HT-29 (cell line): ENCODE results near the gene SFTPA2. TPM values are rescaled to one million over a fixed set of nuclear protein-coding genes. Genes with fewer than 3 reads are reported as not detected.
"Not testable (repeated sequence)": the region's sequence is repeated elsewhere in the genome, so short reads cannot be mapped to it uniquely, and the experiment has no call there.

Source experiments
- DNase-seq: peaks from one replicate; pipeline ENCODE4 v3.0.0-alpha.2; 2015; ENCODE audit warnings: low spot score
- total RNA-seq: library from RNA; depleted of rRNA; stranded (reverse); fragments of >200 nt; shearing (Covaris generic); gene quantifications from 2 replicates; pipeline ENCODE4 v1.2.3, GENCODE V29; 2014

The SFTPA2 gene
- total RNA-seq, 1 experiment from 2014 or later: 1.7 TPM

DNA sequence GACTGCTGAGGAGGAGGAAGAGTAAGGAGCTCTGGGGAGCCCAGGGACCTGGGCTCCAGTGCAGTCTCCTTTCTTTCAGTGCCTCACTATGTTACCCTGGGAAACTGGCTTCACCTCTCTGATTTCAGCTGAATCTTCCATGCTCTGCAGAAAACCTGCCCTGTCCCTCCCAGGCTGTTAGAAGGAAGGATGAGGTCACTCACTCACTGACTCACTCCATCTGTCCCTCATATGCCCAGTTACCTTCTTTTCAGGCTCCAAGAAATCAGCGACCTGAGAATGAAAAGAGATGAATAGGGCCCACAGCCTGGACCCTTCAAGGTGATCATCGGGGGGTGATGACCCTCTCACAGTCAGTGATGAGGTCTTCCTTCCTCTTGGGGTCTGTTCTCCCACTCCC, 481 bp downstream of the SFTPA2 start:
- DNase-seq: peak; percentile 37

DNA sequence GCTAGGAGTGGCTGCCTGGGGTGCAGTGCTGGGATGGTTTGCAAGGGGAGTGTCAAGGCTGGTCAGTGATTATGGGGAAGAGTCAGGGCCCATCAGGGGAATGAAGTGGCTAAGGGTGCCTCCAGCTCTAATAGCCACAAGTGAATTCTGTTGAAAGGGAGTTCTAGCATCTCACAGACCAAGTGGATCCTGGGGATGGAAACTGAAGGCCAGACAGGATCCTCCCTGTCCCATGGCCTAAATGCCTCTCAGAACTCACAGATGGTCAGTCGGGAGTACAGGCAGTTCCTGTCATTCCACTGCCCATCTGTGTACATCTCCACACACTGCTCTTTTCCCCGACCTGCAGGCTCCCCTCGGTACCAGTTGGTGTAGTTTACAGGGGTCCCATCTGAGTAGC, 3.2 kb downstream of the SFTPA2 start:
- not testable (repeated sequence) for DNase-seq

DNA sequence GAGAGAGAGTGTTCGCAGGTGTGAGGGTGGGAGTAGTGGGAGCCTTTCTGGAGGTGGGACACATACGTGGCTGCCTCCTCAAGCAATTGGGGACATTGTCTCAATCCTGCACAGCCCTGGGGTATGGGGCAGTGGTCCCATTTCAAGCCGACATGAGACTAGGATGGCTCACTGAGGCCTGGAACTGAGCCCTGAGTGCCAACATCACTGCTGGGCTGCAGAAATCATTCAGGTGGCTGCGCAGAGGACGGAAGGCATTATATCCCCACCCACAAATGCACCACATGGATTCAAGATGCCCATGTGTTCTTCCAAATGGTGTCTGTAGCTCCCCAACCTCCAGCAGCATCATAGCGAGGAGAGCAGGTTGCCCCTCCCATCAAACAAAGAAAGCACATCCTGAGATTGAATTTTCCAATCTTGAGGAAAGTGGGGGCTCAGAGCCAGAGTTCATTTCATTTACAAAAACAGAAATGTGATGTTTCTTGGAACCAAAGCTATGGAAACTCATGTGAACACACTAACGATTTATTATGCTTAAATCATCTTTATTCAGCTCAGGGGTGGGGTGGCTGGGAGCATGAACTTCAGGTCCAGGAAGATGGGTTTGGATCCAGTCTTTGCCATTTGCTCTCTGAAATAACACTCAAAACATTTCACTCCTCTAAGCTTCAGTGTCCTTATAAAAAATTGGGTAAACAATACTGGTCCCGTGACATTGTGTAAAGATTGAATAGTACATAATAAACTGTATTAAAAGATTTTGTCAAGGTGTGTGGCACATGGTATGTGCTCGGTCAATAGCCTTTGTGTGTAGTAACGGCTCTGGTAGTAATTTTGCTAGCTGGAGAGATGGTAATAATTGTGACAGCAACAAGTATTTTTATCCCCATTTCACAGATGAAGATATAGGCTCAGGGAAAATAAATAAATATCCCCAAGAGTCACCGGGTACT, 4.6 kb downstream of the SFTPA2 start:
- no peak for DNase-seq

DNA sequence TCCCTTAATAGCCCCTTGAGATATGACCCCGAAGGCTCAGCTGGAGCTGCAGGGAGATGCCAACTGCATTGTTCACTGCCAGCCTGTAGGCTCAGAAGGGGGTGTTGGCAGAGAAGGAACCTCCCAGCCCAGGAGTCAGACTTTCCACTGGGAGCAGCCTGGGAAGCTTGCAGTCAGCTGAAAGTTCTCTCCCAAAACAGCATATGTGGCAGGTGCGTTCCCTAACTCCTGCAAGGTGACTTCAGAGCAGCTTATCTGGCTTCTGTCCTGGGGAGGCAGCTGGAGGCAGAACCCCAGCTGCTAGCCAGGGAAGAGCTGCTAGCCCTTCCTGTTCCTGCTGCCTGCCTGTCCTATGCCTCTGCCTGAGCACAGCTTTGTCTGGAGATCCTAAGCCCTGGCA, 8.1 kb downstream of the SFTPA2 start:
- DNase-seq: no peak

DNA sequence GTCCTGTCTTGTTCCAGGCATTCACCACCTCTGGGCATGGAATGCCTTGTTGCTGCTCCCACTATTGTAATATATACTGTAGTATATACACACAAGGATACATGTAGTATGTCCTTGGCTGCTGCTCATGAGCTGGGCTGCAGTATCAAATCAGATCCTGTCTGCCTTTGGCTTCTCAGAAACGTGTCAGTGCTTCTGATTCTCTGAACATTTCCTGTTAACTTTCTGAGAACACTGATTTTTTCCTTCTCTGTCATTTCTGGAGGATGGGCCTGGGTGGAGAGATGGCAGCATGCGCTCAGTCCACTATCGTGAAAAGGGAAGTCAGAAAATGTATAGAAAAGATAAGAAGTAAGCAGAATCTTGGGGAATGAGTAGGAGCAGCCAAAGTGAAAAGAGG, 12.2 kb downstream of the SFTPA2 start:
- no peak for DNase-seq

DNA sequence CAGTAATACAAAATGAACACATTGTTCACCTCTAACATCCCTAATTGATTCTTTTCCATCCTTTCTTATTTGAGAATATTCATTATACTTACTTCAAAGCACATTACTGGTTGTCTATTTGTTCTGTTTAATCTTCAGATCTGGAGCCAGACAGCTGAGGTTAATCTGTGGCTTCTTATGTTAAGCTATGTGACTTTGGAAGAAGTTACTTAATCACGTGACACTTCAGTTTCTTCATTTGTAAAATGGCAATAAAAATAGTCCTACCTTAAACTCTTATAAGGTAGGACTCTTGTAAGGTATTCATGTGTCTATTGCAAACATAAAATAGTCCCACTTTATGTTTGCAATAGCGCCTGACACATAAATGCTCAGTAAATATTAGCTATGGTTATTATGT, 13.1 kb downstream of the SFTPA2 start:
- DNase-seq: not testable (repeated sequence)

DNA sequence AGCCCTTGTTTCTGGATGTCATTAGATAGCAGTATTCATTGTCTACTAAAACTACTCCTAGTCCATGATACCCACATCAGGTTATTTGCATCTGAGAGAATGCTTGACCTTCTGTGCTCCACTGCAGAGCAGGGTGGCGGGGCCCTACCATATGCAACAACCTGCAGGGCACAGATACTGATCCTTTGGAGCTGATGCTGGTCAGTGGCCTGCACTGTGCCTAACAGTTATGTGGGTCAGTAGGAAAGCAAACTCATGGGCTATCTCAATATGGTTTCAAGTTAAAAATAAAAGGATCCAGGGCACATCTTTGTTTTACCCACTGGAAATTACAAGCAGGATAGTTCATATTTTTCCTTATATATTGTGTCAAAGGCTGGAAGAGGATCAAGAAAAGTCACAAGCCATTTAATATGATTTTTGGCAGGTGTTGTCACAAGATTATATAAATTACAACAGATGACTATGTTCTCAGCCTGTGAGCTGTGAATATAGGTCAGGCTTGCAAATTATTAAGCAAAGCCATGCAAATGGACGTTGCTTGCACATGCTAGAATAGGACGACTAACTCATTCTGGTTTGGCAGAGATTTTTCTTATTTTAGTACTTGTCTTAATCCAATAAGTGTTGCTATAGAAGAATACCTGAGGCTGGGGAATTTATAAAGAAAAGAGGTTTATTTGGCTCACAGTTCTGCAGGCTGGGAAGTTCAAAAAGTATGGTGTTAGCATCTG, 15.1 kb downstream of the SFTPA2 start:
- not testable (repeated sequence) for DNase-seq

DNA sequence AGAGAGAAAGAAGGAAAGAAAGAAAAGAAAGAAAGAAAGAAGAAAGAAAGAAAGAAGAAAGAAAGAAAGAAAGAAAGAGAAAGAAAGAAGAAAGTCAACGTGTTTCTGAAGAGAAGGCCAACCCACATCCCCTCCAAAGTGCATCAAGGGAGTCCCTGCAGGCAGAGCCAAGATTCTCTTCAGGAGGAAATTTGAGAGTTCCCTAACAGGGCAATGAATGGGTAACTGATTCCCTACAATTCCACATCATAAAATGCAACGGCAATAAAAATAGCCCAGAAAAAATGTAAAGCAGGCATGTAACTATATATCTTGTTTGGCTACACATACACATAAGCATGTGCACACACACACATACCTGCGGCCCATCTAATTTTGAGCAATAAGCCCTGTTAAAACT, 15.8 kb downstream of the SFTPA2 start:
- DNase-seq: not testable (repeated sequence)

DNA sequence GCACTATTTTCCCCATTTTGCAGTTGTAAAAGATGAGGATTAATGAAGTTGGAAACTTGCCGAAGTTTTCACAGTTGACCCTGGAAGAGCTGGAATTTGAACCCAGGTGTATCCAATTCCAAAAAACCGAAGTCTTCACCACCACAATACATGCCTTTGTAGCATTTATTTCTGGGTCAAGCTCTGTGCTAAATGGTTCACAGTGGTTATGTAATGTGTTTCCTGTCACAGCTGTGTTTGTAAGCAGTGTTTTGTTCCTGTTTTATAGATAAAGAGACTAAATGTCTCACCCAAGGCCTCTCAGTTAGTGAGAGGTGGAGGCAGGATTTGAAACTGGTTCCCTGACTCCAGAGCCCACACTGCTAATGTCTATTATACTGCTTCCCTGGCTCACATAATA, 17.6 kb downstream of the SFTPA2 start:
- DNase-seq: no peak

DNA sequence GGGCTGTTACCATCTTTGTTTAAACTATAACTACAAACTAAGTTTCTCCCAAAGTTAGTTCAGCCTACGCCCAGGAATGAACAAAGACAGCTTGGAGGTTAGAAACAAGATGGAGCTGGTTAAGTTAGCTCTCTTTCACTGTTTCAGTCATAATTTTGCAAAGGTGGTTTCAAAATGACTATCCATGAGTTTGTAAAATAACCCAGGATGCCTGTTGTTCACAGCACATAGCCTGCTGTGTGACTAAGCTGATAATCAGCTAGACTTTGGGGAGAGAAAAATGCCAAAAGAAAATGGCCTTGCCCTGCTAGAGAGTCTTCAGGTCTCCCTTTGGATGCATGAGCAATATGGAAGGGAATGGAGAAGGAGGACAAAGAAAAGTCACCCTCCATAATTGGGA, 19.3 kb downstream of the SFTPA2 start:
- not testable (repeated sequence) for DNase-seq

DNA sequence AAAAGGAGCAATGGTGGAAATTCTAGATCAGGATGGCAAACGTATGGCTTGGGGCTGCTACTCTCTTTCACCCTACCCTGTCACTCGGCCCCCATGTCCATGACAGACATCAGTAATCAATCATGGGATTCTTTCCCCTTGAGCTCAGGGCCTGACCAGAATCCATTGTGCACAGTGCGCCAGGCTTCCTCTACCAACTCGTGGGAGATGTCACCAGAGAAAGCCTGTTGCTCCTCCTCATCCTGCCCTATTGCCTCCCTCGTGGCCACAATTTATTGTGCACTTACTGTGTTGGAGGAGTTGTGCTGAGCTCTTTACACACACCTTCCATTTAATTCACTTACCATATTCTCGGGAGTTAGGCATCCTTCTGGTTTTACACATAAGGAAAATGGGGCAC, 21.9 kb downstream of the SFTPA2 start:
- DNase-seq: not testable (repeated sequence)

DNA sequence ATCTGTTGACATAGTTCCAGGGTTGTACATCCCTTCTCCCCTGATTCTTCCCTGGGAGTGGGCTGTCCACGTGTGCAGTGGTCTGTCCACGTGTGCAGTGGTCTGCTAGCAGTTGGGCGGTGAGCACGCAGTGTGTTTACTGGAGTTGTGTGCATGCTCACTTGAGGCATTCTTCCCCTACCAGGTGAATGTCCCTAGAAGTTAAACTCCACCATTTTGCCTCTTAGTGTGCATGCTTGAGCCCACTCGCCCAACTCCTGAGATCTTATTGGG, 26.4 kb downstream of the SFTPA2 start:
- not testable (repeated sequence) for DNase-seq

DNA sequence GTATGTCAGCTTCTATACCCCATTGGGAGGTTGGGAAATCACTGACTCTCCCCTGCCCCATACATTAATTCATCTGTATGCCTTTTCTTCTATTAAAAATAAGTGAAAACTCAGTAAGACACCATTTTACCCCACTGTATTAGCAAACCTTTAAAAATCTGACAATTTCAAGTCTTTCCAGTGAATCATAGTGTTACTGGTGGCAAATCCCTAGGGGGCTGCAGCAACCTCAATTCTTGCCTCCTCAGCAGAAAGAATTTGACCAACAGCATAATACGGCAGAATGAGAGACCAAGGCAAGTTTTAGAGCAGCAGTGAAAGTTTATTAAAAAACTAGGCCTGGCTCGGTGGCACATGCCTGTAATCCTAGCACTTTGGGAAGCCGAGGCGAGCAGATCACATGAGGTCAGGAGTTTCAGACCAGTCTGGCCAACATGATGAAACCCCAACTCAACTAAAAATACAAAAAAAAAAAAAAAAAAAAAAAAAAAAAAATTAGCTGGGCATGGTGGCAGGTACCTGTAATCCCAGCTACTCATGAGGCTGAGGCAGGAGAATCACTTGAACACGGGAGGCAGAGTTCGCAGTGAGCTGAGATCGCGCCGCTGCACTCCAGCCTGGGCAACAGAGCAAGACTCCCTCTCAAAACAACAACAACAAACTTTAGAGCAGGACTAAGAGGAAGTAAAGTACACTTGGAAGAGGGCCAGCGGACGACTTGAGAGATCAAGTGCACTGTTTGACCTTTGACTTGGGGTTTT, 26.9 kb downstream of the SFTPA2 start:
- DNase-seq: not testable (repeated sequence)

DNA sequence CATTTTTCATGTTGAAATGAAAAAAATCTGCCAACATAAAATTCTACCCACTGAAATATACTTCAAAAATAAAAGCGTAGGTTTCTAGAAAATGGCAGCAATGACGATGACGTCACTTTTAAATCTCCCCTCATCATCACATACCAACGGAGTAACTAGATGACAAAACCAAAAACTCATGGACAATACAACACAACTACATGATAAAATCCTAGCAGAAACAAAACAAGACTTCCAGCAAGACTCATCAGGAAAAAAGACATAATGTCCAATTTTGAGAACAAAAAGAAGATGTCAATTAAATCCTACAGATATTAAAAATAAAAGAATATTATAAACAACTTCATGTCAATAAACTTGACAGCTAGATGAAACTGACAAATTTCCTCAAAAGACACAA, 31.9 kb downstream of the SFTPA2 start:
- not testable (repeated sequence) for DNase-seq

DNA sequence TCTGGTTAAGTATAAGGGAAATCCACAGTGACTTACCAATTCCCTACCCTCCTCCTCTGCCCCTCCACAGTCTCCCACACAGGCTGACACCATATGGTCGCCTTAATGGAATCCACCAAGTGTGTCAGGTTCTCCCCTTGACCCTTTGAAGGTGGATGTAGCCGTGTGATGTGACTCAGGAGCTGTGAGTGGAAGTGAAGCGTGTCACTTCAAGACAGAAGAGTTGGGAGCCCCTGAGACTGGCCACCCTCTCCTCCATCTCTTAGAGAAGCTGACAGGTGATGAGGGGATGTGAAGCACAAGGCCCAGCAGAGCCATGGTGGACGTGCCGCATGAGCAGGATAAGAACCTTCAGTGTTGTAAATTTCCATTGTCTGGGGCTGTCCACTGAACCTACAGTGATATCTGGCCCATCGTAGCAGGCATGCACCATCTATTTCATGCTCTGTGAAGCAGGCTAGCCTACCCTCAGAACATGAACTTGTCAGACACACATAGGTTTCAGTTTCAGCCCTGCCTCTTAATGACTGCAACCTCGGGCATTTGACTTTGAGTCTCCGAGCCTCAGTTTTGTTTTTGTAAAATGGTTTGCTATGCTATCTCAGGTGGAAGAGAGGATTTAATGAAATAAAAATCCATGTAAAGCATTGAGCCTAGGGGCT, 35.0 kb downstream of the SFTPA2 start:
- not testable (repeated sequence) for DNase-seq

DNA sequence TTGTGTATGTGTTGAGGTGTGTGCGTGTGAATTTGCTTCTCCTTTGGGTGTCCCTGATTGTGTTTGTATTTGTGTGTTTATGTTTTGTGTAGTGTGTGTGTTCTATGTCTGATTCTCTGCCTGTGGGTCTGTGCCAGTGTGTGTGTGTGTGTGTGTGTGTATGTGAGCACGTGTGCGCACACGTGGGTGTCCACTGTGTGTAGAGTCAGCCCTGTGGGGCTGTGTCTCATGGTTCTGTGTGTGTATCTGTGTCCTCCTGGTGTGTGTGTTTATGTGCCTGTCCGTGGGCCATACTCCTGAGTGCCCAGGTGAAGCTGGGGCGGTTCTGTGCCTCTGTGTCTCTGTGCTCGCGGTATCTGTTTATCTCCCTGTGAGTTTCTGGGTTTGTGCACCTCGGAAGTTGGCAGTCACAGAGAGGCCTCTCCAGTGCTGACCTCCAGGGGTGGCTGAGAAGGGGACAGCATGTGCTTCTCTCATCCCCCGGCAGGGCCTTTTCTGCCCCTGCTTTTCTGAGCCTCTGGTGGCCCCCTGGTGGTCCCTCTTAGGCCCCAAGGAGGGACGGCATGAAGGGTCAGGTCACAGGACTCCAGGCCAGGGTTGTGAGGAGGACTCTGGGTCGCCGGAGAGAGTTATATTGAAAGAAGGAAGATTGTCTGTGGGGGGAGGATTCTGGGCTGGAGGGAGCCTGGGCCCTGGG, 36.9 kb downstream of the SFTPA2 start:
- DNase-seq: not testable (repeated sequence)

DNA sequence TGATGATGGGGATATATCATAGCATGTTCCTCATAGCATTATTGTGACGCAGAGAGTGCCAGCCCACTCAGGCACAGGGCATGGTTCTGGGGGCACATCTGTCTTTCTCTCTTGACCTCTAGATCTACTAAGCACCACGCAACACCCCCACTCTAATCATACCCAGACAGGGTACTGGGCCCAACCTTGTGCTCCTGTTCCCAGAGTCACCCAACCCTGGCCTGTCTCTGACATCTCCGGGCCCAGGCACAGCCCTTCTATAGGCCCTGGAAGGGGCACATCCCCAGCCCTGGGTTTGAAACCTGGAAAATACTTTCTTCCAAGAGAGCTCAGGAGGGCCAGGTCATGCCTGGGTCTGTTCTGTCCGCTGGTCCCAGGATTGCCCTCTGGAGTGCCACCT, 37.7 kb downstream of the SFTPA2 start:
- not testable (repeated sequence) for DNase-seq

DNA sequence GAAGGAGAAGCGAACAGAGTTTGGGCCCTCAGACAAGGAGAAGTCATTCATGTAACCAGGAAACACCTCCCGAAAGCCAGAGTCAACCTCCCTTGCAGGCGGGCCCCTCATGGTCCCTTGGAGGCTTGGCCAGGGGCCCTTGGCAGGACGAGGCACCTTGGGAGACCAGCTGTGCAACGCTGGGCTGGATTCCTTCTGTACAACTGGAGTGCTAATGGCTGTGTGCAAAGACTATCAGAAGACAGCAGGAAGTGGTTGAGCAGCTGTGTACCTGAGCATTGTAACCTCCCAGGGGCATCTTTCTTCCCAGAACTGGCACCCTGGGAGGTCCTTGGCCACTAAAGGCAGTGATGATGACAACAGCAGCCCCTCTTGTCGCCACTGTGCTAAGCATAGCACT, 38.5 kb downstream of the SFTPA2 start:
- not testable (repeated sequence) for DNase-seq

DNA sequence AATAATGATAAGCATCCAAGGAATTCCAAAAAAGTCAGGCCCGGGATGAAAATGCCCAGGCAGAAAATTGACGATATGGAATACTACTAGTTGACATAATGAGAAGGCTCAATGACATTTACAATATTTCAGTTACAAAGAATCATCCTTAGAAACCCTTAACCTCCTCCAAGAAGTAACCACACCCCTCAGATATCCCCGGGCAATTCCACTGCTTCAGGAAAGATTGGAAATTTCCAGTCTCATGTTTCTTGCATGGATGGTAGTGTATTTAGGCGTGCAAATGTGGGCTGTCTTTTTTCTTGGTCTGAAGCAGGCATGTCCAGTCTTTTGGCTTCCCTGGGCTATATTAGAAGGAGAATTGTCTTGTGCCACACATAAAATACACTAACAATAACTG, 42.6 kb downstream of the SFTPA2 start:
- not testable (repeated sequence) for DNase-seq

DNA sequence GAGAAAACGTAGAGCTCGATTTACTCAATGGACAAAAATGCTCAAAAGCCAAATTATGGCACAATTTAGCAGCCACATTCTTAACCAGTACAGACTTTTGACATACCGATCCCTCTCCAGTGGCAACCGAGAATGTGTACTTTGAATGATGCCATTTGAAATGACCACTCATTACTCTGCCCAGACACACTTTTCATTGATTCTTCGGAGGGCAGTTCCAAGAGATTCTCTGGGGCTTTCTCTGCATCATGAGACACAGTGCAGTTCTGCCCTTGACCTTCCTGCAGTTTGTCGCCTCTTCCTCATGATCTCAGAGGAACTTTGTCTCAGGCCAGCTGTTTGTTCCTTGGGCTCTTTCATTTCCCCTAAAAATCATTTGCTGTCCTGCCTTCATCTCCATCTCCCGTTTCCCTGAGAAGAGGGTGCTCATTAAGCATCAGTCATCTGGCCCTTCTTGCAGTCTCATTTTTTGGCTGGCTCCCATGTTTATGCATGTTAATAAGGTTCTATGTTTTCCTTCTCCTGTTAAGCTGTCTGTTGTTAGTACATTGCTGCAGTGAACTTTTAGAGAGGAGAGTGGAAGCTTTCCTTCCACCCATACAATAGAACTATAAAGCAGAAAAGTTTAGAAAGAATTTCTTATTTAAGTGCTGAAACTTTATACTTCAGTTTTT, 43.5 kb downstream of the SFTPA2 start:
- not testable (repeated sequence) for DNase-seq
